HepG2 (cell line): ENCODE measurements around the gene ANKAR.
A peak's percentile ranks its signal among the peaks of the same experiment; 100 is the strongest.

Experiments
- ARHGAP35 ChIP-seq: sonication (generic); formaldehyde crosslinking; IDR thresholded peaks from 2 replicates; pipeline ENCODE4 v1.9.0; 2022; ENCODE audit warnings: mild to moderate bottlenecking, inconsistent platforms, moderate library complexity, missing genetic modification reagents, borderline replicate concordance
- CTCF ChIP-seq: sonication (generic); formaldehyde crosslinking; IDR thresholded peaks from 2 replicates; pipeline ENCODE4 v1.5.0; 2020; ENCODE audit warnings: mild to moderate bottlenecking, missing genetic modification reagents, moderate library complexity
- MAX ChIP-seq: IDR thresholded peaks from 2 replicates; pipeline ENCODE4 v1.6.1; 2012; ENCODE audit warnings: inconsistent platforms
- PBX2 ChIP-seq: IDR thresholded peaks from 2 replicates; pipeline ENCODE4 v1.6.1; 2016; ENCODE audit warnings: control low read depth
- POLR2A ChIP-seq, 2 experiments: IDR thresholded peaks; 2 replicates each; pipeline ENCODE4 v1.6.1; 2011; ENCODE audit warnings: low read depth in 2 of 2, low read length in 2 of 2, mild to moderate bottlenecking in 1 of 2, moderate library complexity in 1 of 2; ENCODE audit not compliant: insufficient read depth in 1 of 2
- POLR2AphosphoS5 ChIP-seq: IDR thresholded peaks from 2 replicates; pipeline ENCODE4 v1.6.1; 2012; ENCODE audit warnings: low read depth, low read length
- SMAD3 ChIP-seq: sonication (generic); formaldehyde crosslinking; IDR thresholded peaks from 2 replicates; pipeline ENCODE4 v1.4.0; 2020; ENCODE audit warnings: missing genetic modification reagents
- SMARCC2 ChIP-seq: fragments of 450-650 bp; IDR thresholded peaks from 2 replicates; pipeline ENCODE4 v1.6.1; 2017; ENCODE audit warnings: antibody characterized with exemption, mild to moderate bottlenecking
- SMC3 ChIP-seq: IDR thresholded peaks from 2 replicates; pipeline ENCODE4 v1.6.1; 2011; ENCODE audit warnings: low read length, improper control_type of control experiment
- ZBTB37 ChIP-seq: sonication (generic); formaldehyde crosslinking; IDR thresholded peaks from 2 replicates; pipeline ENCODE4 v1.4.0; 2020; ENCODE audit warnings: mild to moderate bottlenecking, missing genetic modification reagents
- ZNF33B ChIP-seq: sonication (generic); formaldehyde crosslinking; IDR thresholded peaks from 2 replicates; pipeline ENCODE4 v1.5.1; 2020; ENCODE audit warnings: mild to moderate bottlenecking, missing genetic modification reagents
- ZNF766 ChIP-seq: sonication (generic); formaldehyde crosslinking; IDR thresholded peaks from 2 replicates; pipeline ENCODE4 v1.5.0; 2020; ENCODE audit warnings: missing genetic modification reagents, borderline replicate concordance
- ZNF768 ChIP-seq: sonication (generic); formaldehyde crosslinking; IDR thresholded peaks from 2 replicates; pipeline ENCODE4 v1.4.0; 2020; ENCODE audit warnings: missing genetic modification reagents
- TF ChIP-seq, protein P1 (sequence below): sonication (generic); formaldehyde crosslinking; IDR thresholded peaks from 2 replicates; pipeline ENCODE4 v1.5.0; 2020; ENCODE audit warnings: missing genetic modification reagents

GRCh38 chr2:189661148-189661956 lies 13.1 kb upstream of the ANKAR start, which contains the start of gene ASNSD1:
- TF ChIP-seq ARHGAP35 (CRISPR knock-in tag): peak; percentile 95
- peak; percentile 98 for TF ChIP-seq CTCF (CRISPR knock-in tag)
- 0 out of 2 replicates have a peak, but pooled peaks have one; percentile 4 for TF ChIP-seq ZBTB37 (CRISPR knock-in tag)
- no peak for TF ChIP-seq PBX2
- peak; percentile 98 for TF ChIP-seq ZNF33B (CRISPR knock-in tag)
- TF ChIP-seq SMAD3: peak; percentile 61
- TF ChIP-seq SMARCC2: no peak
- TF ChIP-seq POLR2AphosphoS5: peak; percentile 99
- peak; percentile 99 for TF ChIP-seq POLR2A (IDR thresholded peaks at IDR 0.05; ENCODE audit: insufficient read depth in 1 of 2, low read depth in 2 of 2, low read length in 2 of 2)
- peak; percentile 97 for TF ChIP-seq MAX
- TF ChIP-seq, protein P1, sequence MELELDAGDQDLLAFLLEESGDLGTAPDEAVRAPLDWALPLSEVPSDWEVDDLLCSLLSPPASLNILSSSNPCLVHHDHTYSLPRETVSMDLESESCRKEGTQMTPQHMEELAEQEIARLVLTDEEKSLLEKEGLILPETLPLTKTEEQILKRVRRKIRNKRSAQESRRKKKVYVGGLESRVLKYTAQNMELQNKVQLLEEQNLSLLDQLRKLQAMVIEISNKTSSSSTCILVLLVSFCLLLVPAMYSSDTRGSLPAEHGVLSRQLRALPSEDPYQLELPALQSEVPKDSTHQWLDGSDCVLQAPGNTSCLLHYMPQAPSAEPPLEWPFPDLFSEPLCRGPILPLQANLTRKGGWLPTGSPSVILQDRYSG (CRISPR knock-in tag): 0 out of 2 replicates have a peak, but pooled peaks have one; percentile 74
- TF ChIP-seq ZNF768 (CRISPR knock-in tag): peak; percentile 79; the same call in 1 of the 2 replicates
- TF ChIP-seq SMC3: peak; percentile 98
- TF ChIP-seq ZNF766: peak; percentile 95
